Progenitor cell of endocrine pancreas (in vitro differentiated cells): Measurements from ENCODE around the gene RNPEPL1. TPM values are rescaled to one million over a fixed set of nuclear protein-coding genes. Genes with fewer than 3 reads are reported as not detected.
A peak's percentile ranks its signal among the peaks of the same experiment; 100 is the strongest.

Experiments used
- DNase-seq: peaks from one replicate; pipeline ENCODE4 v3.0.0; 2021; ENCODE audit warnings: low spot score; ENCODE audit not compliant: unreplicated experiment
- H3K27ac Mint-ChIP-seq: 2 replicates; pipeline ENCODE4 v1.8.0; 2021; ENCODE audit warnings: mild to moderate bottlenecking, moderate library complexity, mixed read lengths
- H3K27me3 Mint-ChIP-seq: 2 replicates; pipeline ENCODE4 v1.8.0; 2021; ENCODE audit warnings: mixed read lengths
- H3K36me3 Mint-ChIP-seq: 2 replicates; pipeline ENCODE4 v1.8.0; 2022; ENCODE audit warnings: mixed read lengths; ENCODE audit not compliant: insufficient read depth
- H3K4me1 Mint-ChIP-seq: 2 replicates; pipeline ENCODE4 v1.8.0; 2021; ENCODE audit warnings: low read depth, mixed read lengths
- H3K4me3 Mint-ChIP-seq: 2 replicates; pipeline ENCODE4 v1.8.0; 2021; ENCODE audit warnings: low read depth, mild to moderate bottlenecking, moderate library complexity, mixed read lengths
- H3K9me3 Mint-ChIP-seq: 2 replicates; pipeline ENCODE4 v1.8.0; 2021; ENCODE audit warnings: low read depth, mixed read lengths
- total RNA-seq: library from RNA; stranded (reverse); gene quantifications from 2 replicates; pipeline ENCODE4 v1.2.1, GENCODE V29; 2021
- TF ChIP-seq, protein P1 (sequence below): fragments of 200-600 bp; sonication (generic); IDR thresholded peaks from one replicate; pipeline ENCODE4 v1.5.0; 2021; ENCODE audit warnings: antibody characterized with exemption, mild to moderate bottlenecking; ENCODE audit not compliant: unreplicated experiment

Gene RNPEPL1
- total RNA-seq, 1 donor from 2014 or later = 52.2 TPM

GRCh38 chr2:240624950-240625621 lies 56.8 kb downstream of the RNPEPL1 start, which contains the start of gene GPR35:
Gene GPR35 (plus strand): TSS chr2:240625480. CDS start chr2:240629953, 4,473 bp downstream.
- H3K27me3 Mint-ChIP-seq = no peaks in the 10 kb centered on the region
- DNase-seq = no peak
- H3K36me3 Mint-ChIP-seq = peaks cover 3% of the 10 kb centered on the region
- no peak within 1 kb of the TSS for H3K4me3 Mint-ChIP-seq
- peak within 1 kb of the TSS; percentile 10 for H3K27ac Mint-ChIP-seq
- no peaks in the 10 kb centered on the region for H3K4me1 Mint-ChIP-seq
- TF ChIP-seq, protein P1, sequence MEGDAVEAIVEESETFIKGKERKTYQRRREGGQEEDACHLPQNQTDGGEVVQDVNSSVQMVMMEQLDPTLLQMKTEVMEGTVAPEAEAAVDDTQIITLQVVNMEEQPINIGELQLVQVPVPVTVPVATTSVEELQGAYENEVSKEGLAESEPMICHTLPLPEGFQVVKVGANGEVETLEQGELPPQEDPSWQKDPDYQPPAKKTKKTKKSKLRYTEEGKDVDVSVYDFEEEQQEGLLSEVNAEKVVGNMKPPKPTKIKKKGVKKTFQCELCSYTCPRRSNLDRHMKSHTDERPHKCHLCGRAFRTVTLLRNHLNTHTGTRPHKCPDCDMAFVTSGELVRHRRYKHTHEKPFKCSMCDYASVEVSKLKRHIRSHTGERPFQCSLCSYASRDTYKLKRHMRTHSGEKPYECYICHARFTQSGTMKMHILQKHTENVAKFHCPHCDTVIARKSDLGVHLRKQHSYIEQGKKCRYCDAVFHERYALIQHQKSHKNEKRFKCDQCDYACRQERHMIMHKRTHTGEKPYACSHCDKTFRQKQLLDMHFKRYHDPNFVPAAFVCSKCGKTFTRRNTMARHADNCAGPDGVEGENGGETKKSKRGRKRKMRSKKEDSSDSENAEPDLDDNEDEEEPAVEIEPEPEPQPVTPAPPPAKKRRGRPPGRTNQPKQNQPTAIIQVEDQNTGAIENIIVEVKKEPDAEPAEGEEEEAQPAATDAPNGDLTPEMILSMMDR = no peak
- H3K9me3 Mint-ChIP-seq = no peaks in the 10 kb centered on the region

DNA sequence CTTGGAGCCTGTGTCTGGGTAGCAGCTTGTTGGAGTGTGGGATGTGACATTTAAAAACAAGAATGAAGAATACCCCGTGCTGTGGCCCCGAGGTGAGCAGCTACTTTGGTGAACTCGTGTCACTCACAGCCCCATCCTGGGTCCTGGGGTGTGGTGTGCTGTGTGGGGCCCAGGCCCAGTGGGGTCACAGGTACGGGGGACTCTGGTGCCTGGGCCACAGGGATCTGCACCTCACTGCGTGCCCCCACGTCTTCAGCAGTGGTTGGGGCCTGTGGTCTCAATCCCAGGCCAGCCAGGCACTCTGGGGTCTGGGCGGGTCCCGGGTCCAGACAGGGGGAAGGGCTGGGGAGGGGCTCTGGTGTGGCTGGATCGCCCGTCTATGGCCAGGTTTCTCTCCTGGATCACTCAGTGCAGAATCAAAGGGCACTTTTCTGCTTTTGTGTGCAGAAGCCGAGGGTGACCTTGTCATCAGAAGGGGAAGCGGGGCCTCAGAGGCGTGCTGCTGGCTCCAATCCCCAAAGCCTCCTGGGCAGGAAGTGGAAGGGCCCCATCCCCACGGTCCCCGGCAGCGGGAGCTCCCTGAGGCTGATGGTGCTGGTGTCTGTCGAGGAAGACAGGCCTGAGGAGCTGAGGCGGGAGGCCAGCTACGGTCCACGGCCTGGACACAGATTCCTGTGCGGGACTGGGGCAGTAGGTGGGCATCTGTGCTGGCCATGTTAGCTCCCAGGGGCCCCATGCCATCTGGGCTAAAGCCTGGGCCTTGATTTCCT lies 58.4 kb downstream of the RNPEPL1 start:
- Mint-ChIP-seq H3K36me3 (peaks cover 3% of the 10 kb centered on the region), H3K4me1 (no peaks in the 10 kb centered on the region), H3K27me3 (no peaks in the 10 kb centered on the region), H3K4me3 (no peak overlapping the region), H3K27ac (no peak overlapping the region), H3K9me3 (no peaks in the 10 kb centered on the region)
- TF ChIP-seq, protein P1 = no peak
- DNase-seq = no peak

DNA sequence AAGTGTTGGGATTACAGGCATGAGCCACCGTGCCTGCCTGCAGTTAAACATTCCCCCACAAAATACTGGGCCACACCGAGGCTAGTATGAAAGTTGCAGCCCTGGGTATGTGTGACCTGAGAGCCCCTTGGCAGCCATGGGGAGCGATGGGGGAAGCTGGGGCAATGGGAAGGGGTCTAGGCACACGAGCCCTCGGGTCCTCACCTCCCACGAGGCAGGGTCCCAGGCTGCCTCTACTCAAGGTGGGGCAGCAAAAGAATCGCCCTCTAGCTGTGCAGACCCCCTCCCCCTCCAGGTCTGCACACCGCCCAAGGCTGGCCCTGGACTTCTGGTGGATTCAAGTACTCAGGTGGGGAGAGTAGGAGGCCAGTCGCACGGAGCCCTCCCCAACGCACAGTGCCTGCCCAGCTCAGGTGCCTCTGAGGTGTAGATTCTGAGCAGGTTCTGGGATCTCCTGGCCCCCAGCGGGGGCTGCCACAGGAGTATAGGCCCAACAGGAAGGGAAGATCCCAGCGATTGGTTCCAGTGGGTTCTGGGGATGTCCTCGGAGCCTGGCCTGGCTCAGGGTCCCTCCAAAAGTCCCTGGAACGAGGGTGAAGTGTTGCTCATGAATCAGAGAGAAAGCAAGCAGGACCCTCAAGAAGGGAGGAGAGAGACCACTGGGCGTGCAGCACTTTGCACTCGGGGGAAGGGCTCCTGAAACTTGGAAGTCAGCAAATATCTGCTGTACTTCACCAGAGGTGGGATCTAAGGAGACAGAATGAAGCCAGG lies 59.6 kb downstream of the RNPEPL1 start:
- Mint-ChIP-seq H3K9me3 (peaks cover 2% of the 10 kb centered on the region), H3K27me3 (no peaks in the 10 kb centered on the region), H3K36me3 (no peaks in the 10 kb centered on the region), H3K4me1 (no peaks in the 10 kb centered on the region), H3K27ac (no peak overlapping the region), H3K4me3 (no peak overlapping the region)
- TF ChIP-seq, protein P1 = no peak
- DNase-seq = no peak

GRCh38 chr2:240628507-240628807 lies 60.2 kb downstream of the RNPEPL1 start:
- peaks cover 7% of the 10 kb centered on the region for H3K9me3 Mint-ChIP-seq
- DNase-seq = no peak
- no peak overlapping the region for H3K27ac Mint-ChIP-seq
- TF ChIP-seq, protein P1 = no peak
- peaks cover 2% of the 10 kb centered on the region for H3K36me3 Mint-ChIP-seq
- H3K4me1 Mint-ChIP-seq = no peaks in the 10 kb centered on the region
- no peak overlapping the region for H3K4me3 Mint-ChIP-seq
- H3K27me3 Mint-ChIP-seq = no peaks in the 10 kb centered on the region
